ENCODE data around the gene NTN3.
"Not testable (repeated sequence)": the region's sequence is repeated elsewhere in the genome, so short reads cannot be mapped to it uniquely, and the experiment has no call there.

Gene NTN3

DNA sequence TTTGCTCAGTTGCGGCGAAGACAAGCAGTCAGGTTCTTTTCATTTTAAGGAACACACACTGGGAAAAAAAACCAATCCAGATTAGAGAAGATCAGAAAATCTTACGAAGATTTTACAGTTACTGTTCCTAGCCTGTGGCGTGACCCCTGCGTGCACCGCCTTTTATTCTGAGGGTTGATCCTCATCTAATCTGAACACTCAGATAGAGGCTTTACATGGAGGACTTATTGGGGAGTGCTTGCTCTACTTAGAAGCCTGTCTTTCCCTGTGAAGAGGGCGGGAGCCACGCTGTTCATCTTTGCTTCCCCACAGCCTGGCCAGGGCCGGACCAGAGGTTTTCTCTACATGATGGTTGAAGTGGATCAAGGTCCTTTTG lies 5.2 kb downstream of the NTN3 start:
- Histone ChIP-seq H3K27me3 (ENCODE audit: control insufficient read depth, insufficient read depth, low read length) (peaks cover 47% of the 10 kb centered on the region), H3K36me3 (ENCODE audit: control insufficient read depth, low read depth, low read length) (no peaks in the 10 kb centered on the region), H3K9me3 (ENCODE audit: control insufficient read depth, low read depth, low read length) (no peaks in the 10 kb centered on the region), H3K4me3 (ENCODE audit: low read length) (no peak overlapping the region), H3K27ac (ENCODE audit: low read length) (no peak overlapping the region), H3K9ac (ENCODE audit: low read length) (no peak overlapping the region), H3K4me1 (ENCODE audit: control insufficient read depth, low read depth, low read length) (no peaks in the 10 kb centered on the region)

DNA sequence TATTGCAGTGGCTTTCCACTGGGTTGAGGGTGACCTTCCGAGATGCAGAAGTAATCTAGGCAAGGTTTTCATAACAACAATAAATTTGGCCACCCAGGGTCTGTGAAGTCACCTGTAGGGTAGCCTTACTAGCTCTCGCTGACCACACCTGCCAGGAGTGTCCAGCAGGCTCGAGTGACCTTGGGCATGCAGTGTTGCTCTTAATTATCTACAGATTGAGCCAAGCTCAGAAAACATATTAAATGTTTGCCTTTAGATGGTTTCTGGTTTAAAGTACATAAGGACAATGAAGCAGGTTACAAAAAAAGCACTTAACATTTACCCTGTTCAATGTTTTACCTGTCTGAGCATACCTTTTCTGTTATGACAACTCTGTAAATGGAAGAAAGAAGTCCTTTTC lies 5.6 kb downstream of the NTN3 start:
- Histone ChIP-seq H3K4me3 (ENCODE audit: low read length) (no peak overlapping the region), H3K27ac (ENCODE audit: low read length) (no peak overlapping the region), H3K4me1 (ENCODE audit: control insufficient read depth, low read depth, low read length) (no peaks in the 10 kb centered on the region), H3K36me3 (ENCODE audit: control insufficient read depth, low read depth, low read length) (no peaks in the 10 kb centered on the region), H3K9ac (ENCODE audit: low read length) (no peak overlapping the region), H3K9me3 (ENCODE audit: control insufficient read depth, low read depth, low read length) (no peaks in the 10 kb centered on the region), H3K27me3 (ENCODE audit: control insufficient read depth, insufficient read depth, low read length) (peaks cover 43% of the 10 kb centered on the region)

DNA sequence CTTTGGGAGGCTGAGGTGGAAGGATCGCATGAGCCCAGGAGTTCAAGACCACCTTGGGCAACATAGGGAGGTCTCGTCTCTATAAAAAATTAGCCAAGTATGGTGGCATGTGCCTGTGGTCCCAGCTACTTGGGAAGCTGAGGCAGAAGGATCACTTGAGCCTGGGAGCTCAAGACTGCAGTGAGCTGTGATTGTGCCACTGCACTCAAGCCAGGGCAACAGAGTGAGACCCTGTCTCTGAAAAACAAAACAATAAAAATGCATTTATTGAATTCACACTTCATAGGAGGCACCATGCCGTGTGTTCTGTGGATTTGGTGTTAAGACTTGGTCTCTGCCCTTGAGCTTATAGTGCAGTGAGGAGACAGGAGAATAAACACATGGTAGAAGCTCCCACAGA lies 6.2 kb downstream of the NTN3 start:
- peaks cover 37% of the 10 kb centered on the region for H3K27me3 ChIP-seq (ENCODE audit: control insufficient read depth, insufficient read depth, low read length)
- no peaks in the 10 kb centered on the region for H3K4me1 ChIP-seq (ENCODE audit: control insufficient read depth, low read depth, low read length)
- no peaks in the 10 kb centered on the region for H3K9me3 ChIP-seq (ENCODE audit: control insufficient read depth, low read depth, low read length)
- H3K4me3 ChIP-seq (ENCODE audit: low read length): no peak overlapping the region
- no peak overlapping the region for H3K27ac ChIP-seq (ENCODE audit: low read length)
- no peaks in the 10 kb centered on the region for H3K36me3 ChIP-seq (ENCODE audit: control insufficient read depth, low read depth, low read length)
- no peak overlapping the region for H3K9ac ChIP-seq (ENCODE audit: low read length)

DNA sequence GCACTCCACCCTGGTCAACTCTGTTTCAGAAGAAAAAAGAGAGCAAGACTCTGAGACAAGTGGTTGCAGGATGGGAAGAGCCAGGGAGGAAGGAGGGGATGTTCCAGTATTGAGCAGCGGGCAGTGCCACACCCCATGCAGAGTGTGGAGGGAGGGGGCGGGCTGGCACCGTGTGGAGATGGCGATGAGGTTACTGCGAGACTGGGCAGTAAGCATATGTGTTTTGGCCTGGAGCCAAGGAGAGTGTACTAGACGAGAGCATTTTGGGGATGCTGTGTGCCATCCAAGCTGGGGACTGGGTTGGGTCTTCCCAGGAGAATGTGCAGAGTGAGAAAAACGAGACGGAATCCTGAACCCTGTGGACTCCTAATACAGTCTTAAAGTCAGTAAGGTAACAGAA lies 7.2 kb downstream of the NTN3 start:
- Histone ChIP-seq H3K9me3 (ENCODE audit: control insufficient read depth, low read depth, low read length) (no peaks in the 10 kb centered on the region), H3K27me3 (ENCODE audit: control insufficient read depth, insufficient read depth, low read length) (peaks cover 28% of the 10 kb centered on the region), H3K27ac (ENCODE audit: low read length) (no peak overlapping the region), H3K36me3 (ENCODE audit: control insufficient read depth, low read depth, low read length) (no peaks in the 10 kb centered on the region), H3K9ac (ENCODE audit: low read length) (no peak overlapping the region), H3K4me3 (ENCODE audit: low read length) (no peak overlapping the region), H3K4me1 (ENCODE audit: control insufficient read depth, low read depth, low read length) (no peaks in the 10 kb centered on the region)

DNA sequence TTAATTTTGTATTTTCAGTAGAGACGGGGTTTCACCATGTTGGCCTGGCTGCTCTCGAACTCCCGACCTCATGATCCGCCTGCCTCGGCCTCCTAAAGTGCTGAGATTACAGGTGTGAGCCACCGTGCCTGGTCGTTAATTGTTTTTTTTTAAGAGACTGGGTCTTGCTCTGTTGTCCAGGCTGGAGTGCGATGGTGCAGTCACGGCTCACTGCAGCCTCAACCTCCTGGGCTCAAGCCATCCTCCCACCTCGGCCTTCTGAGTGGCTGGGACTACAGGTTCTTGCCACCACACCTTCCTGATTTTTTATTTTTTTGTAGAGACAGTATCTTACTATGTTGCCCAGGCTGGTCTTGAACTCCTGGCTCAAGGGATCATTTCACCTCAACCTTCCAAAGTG lies 8.9 kb downstream of the NTN3 start:
- not testable (repeated sequence) for H3K4me3 ChIP-seq (ENCODE audit: low read length); H3K27ac ChIP-seq (ENCODE audit: low read length); H3K9ac ChIP-seq (ENCODE audit: low read length); H3K4me1 ChIP-seq (ENCODE audit: control insufficient read depth, low read depth, low read length); H3K36me3 ChIP-seq (ENCODE audit: control insufficient read depth, low read depth, low read length); H3K9me3 ChIP-seq (ENCODE audit: control insufficient read depth, low read depth, low read length)
- H3K27me3 ChIP-seq (ENCODE audit: control insufficient read depth, insufficient read depth, low read length): peaks cover 16% of the 10 kb centered on the region

DNA sequence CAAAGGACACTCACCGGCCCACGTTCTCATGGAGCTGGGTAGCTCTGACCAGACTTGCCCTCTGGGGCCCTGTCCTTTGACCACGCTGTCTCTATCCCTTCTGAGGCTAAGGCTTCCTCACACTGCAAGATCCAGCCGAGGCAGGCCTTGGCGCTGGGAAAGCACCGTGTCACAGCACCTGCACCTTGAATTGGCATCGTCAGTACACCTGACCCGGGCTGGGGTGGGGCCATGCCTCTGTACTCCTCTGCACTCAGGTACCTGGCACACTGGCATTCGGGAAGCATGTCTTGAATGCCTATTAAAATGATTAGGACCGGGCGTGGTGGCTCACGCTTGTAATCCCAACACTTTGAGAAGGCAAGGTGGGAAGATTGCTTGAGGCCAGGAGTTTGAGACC lies 9.9 kb downstream of the NTN3 start:
- no peak overlapping the region for H3K9ac ChIP-seq (ENCODE audit: low read length)
- H3K27ac ChIP-seq (ENCODE audit: low read length): no peak overlapping the region
- no peaks in the 10 kb centered on the region for H3K4me1 ChIP-seq (ENCODE audit: control insufficient read depth, low read depth, low read length)
- H3K9me3 ChIP-seq (ENCODE audit: control insufficient read depth, low read depth, low read length): no peaks in the 10 kb centered on the region
- H3K4me3 ChIP-seq (ENCODE audit: low read length): no peak overlapping the region
- H3K36me3 ChIP-seq (ENCODE audit: control insufficient read depth, low read depth, low read length): no peaks in the 10 kb centered on the region
- peaks cover 11% of the 10 kb centered on the region for H3K27me3 ChIP-seq (ENCODE audit: control insufficient read depth, insufficient read depth, low read length)

DNA sequence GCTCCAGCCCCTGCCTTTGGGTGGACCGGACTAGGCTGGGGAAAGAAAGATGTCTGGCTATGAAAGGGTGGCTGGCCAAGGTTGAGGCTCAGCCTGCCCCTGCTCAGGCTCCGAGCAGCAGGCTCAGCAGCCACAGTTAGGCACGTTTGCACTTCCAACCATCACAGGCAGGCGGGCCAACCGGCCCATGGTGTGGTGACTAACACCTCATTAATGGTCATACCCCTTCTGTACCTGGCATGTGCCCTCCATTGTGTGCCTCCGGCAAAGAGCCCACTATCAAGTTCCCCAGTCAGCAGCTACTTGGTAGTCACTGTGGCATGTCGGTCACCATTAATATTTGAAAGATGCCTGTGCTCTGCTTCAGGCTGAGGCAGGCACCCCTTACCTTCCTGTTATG lies 10.6 kb downstream of the NTN3 start:
- Histone ChIP-seq H3K9ac (ENCODE audit: low read length) (no peak overlapping the region), H3K9me3 (ENCODE audit: control insufficient read depth, low read depth, low read length) (no peaks in the 10 kb centered on the region), H3K4me1 (ENCODE audit: control insufficient read depth, low read depth, low read length) (no peaks in the 10 kb centered on the region), H3K27ac (ENCODE audit: low read length) (no peak overlapping the region), H3K27me3 (ENCODE audit: control insufficient read depth, insufficient read depth, low read length) (peaks cover 4% of the 10 kb centered on the region), H3K36me3 (ENCODE audit: control insufficient read depth, low read depth, low read length) (no peaks in the 10 kb centered on the region), H3K4me3 (ENCODE audit: low read length) (no peak overlapping the region)

DNA sequence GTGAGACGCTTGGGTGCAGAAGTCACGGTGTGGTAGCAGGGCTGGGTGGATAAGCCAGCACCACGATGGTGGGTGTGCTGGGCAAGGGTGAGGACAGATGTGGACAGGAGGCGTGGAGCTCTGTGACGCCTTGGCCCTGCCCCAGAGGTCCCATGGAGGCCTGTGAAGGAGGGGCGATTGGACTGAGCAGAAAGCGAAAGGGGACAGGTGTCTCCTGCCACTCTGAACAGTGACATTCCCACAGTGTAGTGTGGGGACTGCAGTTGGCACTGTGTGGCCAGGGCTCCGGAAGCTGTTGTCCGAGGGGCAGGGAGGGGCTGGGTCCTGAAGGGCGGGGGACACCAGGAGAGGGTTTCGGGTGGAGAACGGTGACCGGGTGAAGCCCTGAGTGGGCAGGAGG lies 11.2 kb downstream of the NTN3 start:
- Histone ChIP-seq H3K4me1 (ENCODE audit: control insufficient read depth, low read depth, low read length) (no peaks in the 10 kb centered on the region), H3K27ac (ENCODE audit: low read length) (no peak overlapping the region), H3K4me3 (ENCODE audit: low read length) (no peak overlapping the region), H3K9me3 (ENCODE audit: control insufficient read depth, low read depth, low read length) (no peaks in the 10 kb centered on the region), H3K9ac (ENCODE audit: low read length) (no peak overlapping the region), H3K27me3 (ENCODE audit: control insufficient read depth, insufficient read depth, low read length) (no peaks in the 10 kb centered on the region), H3K36me3 (ENCODE audit: control insufficient read depth, low read depth, low read length) (no peaks in the 10 kb centered on the region)

DNA sequence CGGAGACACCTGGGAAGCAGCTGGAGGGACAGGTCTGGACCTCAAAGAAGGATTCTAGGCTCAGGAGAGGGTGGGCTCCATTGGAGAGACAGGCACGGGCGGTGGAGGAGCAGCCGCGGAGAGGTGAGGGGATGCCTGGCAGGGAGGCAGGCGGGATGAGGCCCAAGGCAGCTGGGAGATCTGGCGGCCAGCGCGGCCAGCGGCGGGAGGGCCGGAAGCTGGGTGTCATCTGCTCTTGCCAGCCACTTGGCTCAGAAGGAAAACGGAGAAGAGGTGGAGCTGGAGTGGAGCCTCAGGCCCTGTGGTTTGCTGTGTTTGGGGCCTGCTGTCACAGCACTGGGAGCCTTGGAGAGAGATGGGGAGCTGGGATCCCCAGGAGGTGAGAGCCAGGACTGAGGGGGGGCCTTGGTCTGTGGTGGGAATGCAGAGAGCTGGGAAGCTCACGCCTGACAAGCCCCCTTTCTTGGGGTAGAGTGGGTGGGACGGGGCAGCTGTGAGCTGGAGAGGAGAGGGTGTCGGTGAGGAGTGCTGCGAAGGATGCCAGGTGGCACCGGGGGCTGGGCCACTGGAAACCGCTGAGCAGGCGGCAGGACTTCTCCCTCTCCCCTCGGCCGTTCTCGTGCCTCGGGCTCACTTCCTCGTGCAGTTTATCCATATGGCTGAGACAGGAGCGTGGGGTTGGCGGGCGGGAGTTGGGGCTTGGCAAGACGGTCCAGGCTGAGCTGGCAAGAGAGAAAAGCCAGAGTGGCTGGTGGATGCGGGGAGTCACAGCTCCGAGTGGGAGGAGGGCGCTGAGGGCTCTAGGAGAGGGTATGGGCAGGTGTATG lies 11.8 kb downstream of the NTN3 start:
- no peaks in the 10 kb centered on the region for H3K27me3 ChIP-seq (ENCODE audit: control insufficient read depth, insufficient read depth, low read length)
- no peak overlapping the region for H3K9ac ChIP-seq (ENCODE audit: low read length)
- H3K4me1 ChIP-seq (ENCODE audit: control insufficient read depth, low read depth, low read length): no peaks in the 10 kb centered on the region
- H3K36me3 ChIP-seq (ENCODE audit: control insufficient read depth, low read depth, low read length): no peaks in the 10 kb centered on the region
- no peak overlapping the region for H3K4me3 ChIP-seq (ENCODE audit: low read length)
- no peak overlapping the region for H3K27ac ChIP-seq (ENCODE audit: low read length)
- H3K9me3 ChIP-seq (ENCODE audit: control insufficient read depth, low read depth, low read length): no peaks in the 10 kb centered on the region

DNA sequence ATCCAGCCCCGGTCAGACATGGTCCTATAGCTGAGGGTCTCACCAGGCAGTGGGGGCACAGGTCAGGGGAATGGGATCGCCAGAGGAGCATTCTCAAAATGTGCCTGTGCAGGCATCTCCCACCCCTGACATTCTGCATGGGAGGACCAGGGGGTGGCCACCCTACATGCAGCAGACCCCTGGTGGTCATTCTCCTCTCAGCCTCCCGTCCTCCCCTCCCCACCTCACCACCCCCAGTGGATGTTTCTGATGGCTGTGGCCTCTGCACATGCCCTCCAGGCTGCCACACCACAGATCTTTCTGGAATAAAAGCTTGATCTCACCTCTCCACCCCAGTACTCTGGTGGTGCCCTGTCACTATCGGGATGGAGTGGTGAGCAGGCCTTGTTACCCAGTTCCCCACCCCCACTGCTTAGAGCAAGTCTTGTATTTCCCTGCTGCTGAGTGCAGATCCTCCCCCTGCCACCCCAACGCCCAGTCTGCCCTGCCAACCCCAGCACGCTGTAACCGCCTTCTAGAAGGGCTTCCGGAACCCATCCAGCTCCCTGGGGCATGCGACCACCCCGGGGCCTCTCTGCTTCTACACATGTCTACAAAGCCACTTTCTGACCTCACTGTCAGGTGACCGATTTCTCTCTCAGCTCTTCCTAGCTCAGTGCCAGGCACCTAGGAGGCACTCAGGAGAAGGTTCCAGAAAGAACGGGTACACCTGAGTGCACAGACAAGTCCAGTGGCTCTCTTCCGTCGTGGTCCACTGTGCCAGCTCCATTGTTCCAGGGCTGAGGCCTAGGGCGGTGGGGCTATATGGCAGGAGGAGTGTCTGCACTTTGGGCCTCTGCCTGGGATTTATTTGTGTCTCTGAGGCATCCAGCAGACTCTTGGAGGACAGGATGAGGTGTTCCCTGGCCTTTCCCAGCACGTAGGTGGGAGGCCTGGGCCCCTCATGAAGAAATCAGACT lies 13.1 kb downstream of the NTN3 start:
- no peak overlapping the region for H3K9ac ChIP-seq (ENCODE audit: low read length)
- no peaks in the 10 kb centered on the region for H3K4me1 ChIP-seq (ENCODE audit: control insufficient read depth, low read depth, low read length)
- H3K27me3 ChIP-seq (ENCODE audit: control insufficient read depth, insufficient read depth, low read length): no peaks in the 10 kb centered on the region
- H3K9me3 ChIP-seq (ENCODE audit: control insufficient read depth, low read depth, low read length): no peaks in the 10 kb centered on the region
- H3K27ac ChIP-seq (ENCODE audit: low read length): no peak overlapping the region
- H3K36me3 ChIP-seq (ENCODE audit: control insufficient read depth, low read depth, low read length): no peaks in the 10 kb centered on the region
- H3K4me3 ChIP-seq (ENCODE audit: low read length): no peak overlapping the region

DNA sequence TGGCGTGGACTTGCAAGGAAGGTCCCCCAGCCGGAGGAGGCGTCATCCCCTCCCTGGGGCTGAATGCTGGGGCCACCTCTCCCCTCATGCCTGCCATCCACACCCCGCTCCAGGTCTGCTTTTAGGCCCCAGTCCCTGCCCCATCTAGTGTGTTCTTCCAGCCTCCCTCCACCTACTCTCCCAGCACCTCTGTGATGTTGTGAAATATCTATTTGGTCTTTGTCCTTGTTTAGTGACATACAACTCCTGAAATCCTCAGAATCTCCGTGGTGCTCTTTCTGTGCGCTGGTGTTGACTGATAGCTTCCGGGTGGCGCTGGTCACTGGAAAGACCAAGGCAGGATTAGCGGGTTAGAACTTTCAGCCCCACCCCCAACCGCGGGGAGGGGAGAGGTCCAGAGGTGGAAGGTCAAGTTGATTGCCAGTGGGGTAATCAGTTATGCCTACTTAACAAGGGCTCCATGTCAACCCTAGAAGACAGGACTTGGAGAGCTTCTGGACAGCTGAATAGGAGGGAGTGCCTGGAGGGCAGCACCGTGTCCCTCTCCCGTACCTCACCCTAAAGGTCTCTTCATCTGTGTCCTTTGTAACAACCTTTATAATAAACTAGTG lies 13.9 kb downstream of the NTN3 start:
- H3K4me1 ChIP-seq (ENCODE audit: control insufficient read depth, low read depth, low read length): no peaks in the 10 kb centered on the region
- H3K27ac ChIP-seq (ENCODE audit: low read length): no peak overlapping the region
- no peak overlapping the region for H3K9ac ChIP-seq (ENCODE audit: low read length)
- H3K27me3 ChIP-seq (ENCODE audit: control insufficient read depth, insufficient read depth, low read length): no peaks in the 10 kb centered on the region
- H3K9me3 ChIP-seq (ENCODE audit: control insufficient read depth, low read depth, low read length): no peaks in the 10 kb centered on the region
- no peak overlapping the region for H3K4me3 ChIP-seq (ENCODE audit: low read length)
- H3K36me3 ChIP-seq (ENCODE audit: control insufficient read depth, low read depth, low read length): no peaks in the 10 kb centered on the region
